ENCODE measurements around the gene DAGLB. TPM values are rescaled to one million over a fixed set of nuclear protein-coding genes. Genes with fewer than 3 reads are reported as not detected.

The DAGLB gene
- total RNA-seq, 1 donor from 2014 or later = 28.3 TPM

DNA sequence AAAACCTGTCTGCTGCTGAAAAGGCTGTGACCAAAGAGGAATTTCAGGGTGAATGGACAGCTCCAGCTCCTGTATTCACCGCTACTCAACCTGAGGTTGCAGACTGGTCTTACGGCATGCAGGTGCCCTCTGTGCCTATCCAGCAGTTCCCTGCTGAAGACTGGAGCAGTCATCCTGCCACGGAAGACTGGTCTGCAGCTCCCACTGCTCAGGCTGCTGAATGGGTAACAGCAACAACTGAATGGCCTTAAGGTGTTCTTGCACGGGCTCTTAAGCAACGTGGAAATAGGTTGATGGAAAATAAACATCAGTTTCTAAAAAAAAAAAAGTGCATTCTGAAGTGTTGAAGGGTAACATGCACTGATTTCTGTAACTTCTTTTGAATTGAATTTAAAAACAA lies 82.3 kb downstream of the DAGLB start:
- TF ChIP-seq EZH2 (IDR thresholded peaks at IDR 0.05; ENCODE audit: insufficient read depth, low read length) = no peak
- TF ChIP-seq, protein P1, sequence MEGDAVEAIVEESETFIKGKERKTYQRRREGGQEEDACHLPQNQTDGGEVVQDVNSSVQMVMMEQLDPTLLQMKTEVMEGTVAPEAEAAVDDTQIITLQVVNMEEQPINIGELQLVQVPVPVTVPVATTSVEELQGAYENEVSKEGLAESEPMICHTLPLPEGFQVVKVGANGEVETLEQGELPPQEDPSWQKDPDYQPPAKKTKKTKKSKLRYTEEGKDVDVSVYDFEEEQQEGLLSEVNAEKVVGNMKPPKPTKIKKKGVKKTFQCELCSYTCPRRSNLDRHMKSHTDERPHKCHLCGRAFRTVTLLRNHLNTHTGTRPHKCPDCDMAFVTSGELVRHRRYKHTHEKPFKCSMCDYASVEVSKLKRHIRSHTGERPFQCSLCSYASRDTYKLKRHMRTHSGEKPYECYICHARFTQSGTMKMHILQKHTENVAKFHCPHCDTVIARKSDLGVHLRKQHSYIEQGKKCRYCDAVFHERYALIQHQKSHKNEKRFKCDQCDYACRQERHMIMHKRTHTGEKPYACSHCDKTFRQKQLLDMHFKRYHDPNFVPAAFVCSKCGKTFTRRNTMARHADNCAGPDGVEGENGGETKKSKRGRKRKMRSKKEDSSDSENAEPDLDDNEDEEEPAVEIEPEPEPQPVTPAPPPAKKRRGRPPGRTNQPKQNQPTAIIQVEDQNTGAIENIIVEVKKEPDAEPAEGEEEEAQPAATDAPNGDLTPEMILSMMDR (IDR thresholded peaks at IDR 0.05; ENCODE audit: insufficient read depth, low read depth, low read length) = no peak
- no peaks in the 10 kb centered on the region for H3K79me2 ChIP-seq (ENCODE audit: insufficient read depth, low read length)
- H3K36me3 ChIP-seq (ENCODE audit: insufficient read depth, low read length) = no peaks in the 10 kb centered on the region
- Mint-ChIP-seq H3K4me1 (ENCODE audit: low read depth, unreplicated experiment) (peaks cover 4% of the 10 kb centered on the region), H3K9me3 (ENCODE audit: unreplicated experiment) (no peaks in the 10 kb centered on the region), H3K36me3 (ENCODE audit: low read depth, unreplicated experiment) (no peaks in the 10 kb centered on the region), H3K27ac (ENCODE audit: unreplicated experiment) (no peak overlapping the region), H3K27me3 (ENCODE audit: low read depth, unreplicated experiment) (no peaks in the 10 kb centered on the region), H3K4me3 (ENCODE audit: unreplicated experiment) (no peak overlapping the region)
- H3K9ac ChIP-seq (ENCODE audit: low read length) = no peak overlapping the region
- no peaks in the 10 kb centered on the region for H3K9me3 ChIP-seq (ENCODE audit: insufficient read depth, low read depth, low read length)
- no peak overlapping the region for H3K27ac ChIP-seq (ENCODE audit: low read depth, low read length)
- no peaks in the 10 kb centered on the region for H3K27me3 ChIP-seq (ENCODE audit: insufficient read depth, low read length)
- no peaks in the 10 kb centered on the region for H3K4me1 ChIP-seq (ENCODE audit: insufficient read depth, low read length)
- DNase-seq (ENCODE audit: low read depth) (no peak), FAIRE-seq (no peak)
- no peak overlapping the region for H3K4me3 ChIP-seq (ENCODE audit: insufficient read depth, low read depth, low read length)
- no peaks in the 10 kb centered on the region for H4K20me1 ChIP-seq (ENCODE audit: insufficient read depth, low read length)
- no peak overlapping the region for H3K4me2 ChIP-seq (ENCODE audit: low read length)
- peak overlapping the region; percentile 4 for H2AFZ ChIP-seq (ENCODE audit: low read depth, low read length)

DNA sequence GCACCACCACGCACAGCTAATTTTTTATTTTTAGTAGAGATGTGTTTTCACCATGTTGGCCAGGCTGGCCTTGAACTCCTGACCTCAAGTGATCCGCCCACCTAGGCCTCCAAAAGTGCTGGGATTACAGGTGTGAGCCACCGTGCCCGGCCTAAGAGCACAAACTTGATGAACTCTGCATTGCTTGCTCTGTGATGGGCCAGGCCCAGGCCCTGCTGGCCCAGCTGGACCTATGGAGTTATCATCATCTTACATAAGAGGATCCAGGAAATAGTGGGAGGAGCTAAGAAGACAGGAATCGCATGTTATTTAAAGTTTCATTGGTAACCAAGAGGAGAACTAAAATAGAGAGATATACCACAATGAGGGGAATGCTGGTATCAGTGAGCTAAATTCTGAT lies 86.9 kb downstream of the DAGLB start:
- Mint-ChIP-seq H3K36me3 (ENCODE audit: low read depth, unreplicated experiment) (no peaks in the 10 kb centered on the region), H3K4me1 (ENCODE audit: low read depth, unreplicated experiment) (no peaks in the 10 kb centered on the region), H3K27me3 (ENCODE audit: low read depth, unreplicated experiment) (no peaks in the 10 kb centered on the region), H3K9me3 (ENCODE audit: unreplicated experiment) (no peaks in the 10 kb centered on the region), H3K27ac (ENCODE audit: unreplicated experiment) (no peak overlapping the region), H3K4me3 (ENCODE audit: unreplicated experiment) (no peak overlapping the region)
- Histone ChIP-seq H3K4me1 (ENCODE audit: insufficient read depth, low read length) (no peaks in the 10 kb centered on the region), H3K4me2 (ENCODE audit: low read length) (no peak overlapping the region), H3K36me3 (ENCODE audit: insufficient read depth, low read length) (no peaks in the 10 kb centered on the region), H3K27ac (ENCODE audit: low read depth, low read length) (no peak overlapping the region), H3K9ac (ENCODE audit: low read length) (no peak overlapping the region), H2AFZ (ENCODE audit: low read depth, low read length) (no peak overlapping the region), H4K20me1 (ENCODE audit: insufficient read depth, low read length) (no peaks in the 10 kb centered on the region), H3K9me3 (ENCODE audit: insufficient read depth, low read depth, low read length) (no peaks in the 10 kb centered on the region), H3K4me3 (ENCODE audit: insufficient read depth, low read depth, low read length) (no peak overlapping the region), H3K79me2 (ENCODE audit: insufficient read depth, low read length) (no peaks in the 10 kb centered on the region), H3K27me3 (ENCODE audit: insufficient read depth, low read length) (no peaks in the 10 kb centered on the region)
- no peak for TF ChIP-seq EZH2 (IDR thresholded peaks at IDR 0.05; ENCODE audit: insufficient read depth, low read length)
- TF ChIP-seq, protein P1 (IDR thresholded peaks at IDR 0.05; ENCODE audit: insufficient read depth, low read depth, low read length) = no peak
- no peak for FAIRE-seq
- no peak for DNase-seq (ENCODE audit: low read depth)

DNA sequence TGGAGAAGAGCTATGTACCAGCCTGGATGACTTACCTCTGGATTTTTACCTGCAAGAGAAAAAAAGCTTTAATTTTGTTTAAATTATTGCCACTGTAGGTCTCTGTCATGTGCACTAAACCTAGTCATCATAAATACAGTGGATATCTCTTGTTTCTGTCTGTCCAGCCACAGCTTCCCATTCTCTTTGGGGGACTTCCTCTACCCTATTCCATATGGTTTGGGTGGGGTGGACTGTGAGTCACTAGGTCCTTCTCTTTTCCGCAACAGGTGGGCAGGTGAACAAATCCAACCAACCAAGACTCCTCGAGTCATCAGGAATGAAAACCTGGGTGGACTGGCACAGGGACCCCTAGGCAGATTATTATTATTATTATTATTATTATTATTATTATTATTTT lies 88.0 kb downstream of the DAGLB start:
- no peak overlapping the region for H3K27ac Mint-ChIP-seq (ENCODE audit: unreplicated experiment)
- Histone ChIP-seq H3K27ac (ENCODE audit: low read depth, low read length) (no peak overlapping the region), H3K9ac (ENCODE audit: low read length) (no peak overlapping the region), H3K36me3 (ENCODE audit: insufficient read depth, low read length) (no peaks in the 10 kb centered on the region), H3K79me2 (ENCODE audit: insufficient read depth, low read length) (no peaks in the 10 kb centered on the region), H4K20me1 (ENCODE audit: insufficient read depth, low read length) (no peaks in the 10 kb centered on the region), H3K9me3 (ENCODE audit: insufficient read depth, low read depth, low read length) (no peaks in the 10 kb centered on the region), H3K27me3 (ENCODE audit: insufficient read depth, low read length) (no peaks in the 10 kb centered on the region), H3K4me3 (ENCODE audit: insufficient read depth, low read depth, low read length) (no peak overlapping the region), H3K4me2 (ENCODE audit: low read length) (no peak overlapping the region), H3K4me1 (ENCODE audit: insufficient read depth, low read length) (no peaks in the 10 kb centered on the region), H2AFZ (ENCODE audit: low read depth, low read length) (no peak overlapping the region)
- no peaks in the 10 kb centered on the region for H3K27me3 Mint-ChIP-seq (ENCODE audit: low read depth, unreplicated experiment)
- H3K36me3 Mint-ChIP-seq (ENCODE audit: low read depth, unreplicated experiment) = no peaks in the 10 kb centered on the region
- DNase-seq (ENCODE audit: low read depth) (no peak), FAIRE-seq (no peak)
- TF ChIP-seq, protein P1 (IDR thresholded peaks at IDR 0.05; ENCODE audit: insufficient read depth, low read depth, low read length) = no peak
- no peak for TF ChIP-seq EZH2 (IDR thresholded peaks at IDR 0.05; ENCODE audit: insufficient read depth, low read length)
- H3K4me1 Mint-ChIP-seq (ENCODE audit: low read depth, unreplicated experiment) = no peaks in the 10 kb centered on the region
- H3K9me3 Mint-ChIP-seq (ENCODE audit: unreplicated experiment) = no peaks in the 10 kb centered on the region
- no peak overlapping the region for H3K4me3 Mint-ChIP-seq (ENCODE audit: unreplicated experiment)

Other genes with a start within 250 kb of the DAGLB start
- 25.5 and 29.3 TPM in 2 replicates for gene CYTH3, start 175.3 kb downstream of the DAGLB start, total RNA-seq
- 23.9 and 25.1 TPM in 2 replicates for gene FAM220A, start 99.0 kb downstream of the DAGLB start, total RNA-seq
- 322 and 340 TPM in 2 replicates for gene RAC1, start 73.4 kb downstream of the DAGLB start, total RNA-seq
- gene KDELR2, start 36.2 kb upstream of the DAGLB start, total RNA-seq = 336 and 362 TPM in 2 replicates
- gene GRID2IP, start 103.5 kb upstream of the DAGLB start, total RNA-seq = 0.07 and 0.09 TPM in 2 replicates
- 33.2 and 36.0 TPM in 2 replicates for gene ZDHHC4, start 129.5 kb upstream of the DAGLB start, total RNA-seq
- gene INTS15, start 142.1 kb upstream of the DAGLB start, total RNA-seq = 18.6 and 20.9 TPM in 2 replicates
- 4.9 and 5.0 TPM in 2 replicates for gene ZNF853, start 167.7 kb upstream of the DAGLB start, total RNA-seq
- 20.5 and 22.8 TPM in 2 replicates for gene ZNF316, start 189.4 kb upstream of the DAGLB start, total RNA-seq

Measured in astrocyte (in vitro differentiated cells and primary cell).